Measurements from ENCODE around the gene ADAM11. TPM values are rescaled to one million over a fixed set of nuclear protein-coding genes. Genes with fewer than 3 reads are reported as not detected.

Gene ADAM11
- total RNA-seq, 1 experiment from 2014 or later = 0.46 TPM

GRCh38 chr17:44757918-44758413 is 822 bp upstream of the ADAM11 start:
- H2AFZ ChIP-seq = no peak overlapping the region
- H3K27ac ChIP-seq = no peak overlapping the region
- no peaks in the 10 kb centered on the region for H4K20me1 ChIP-seq (ENCODE audit: insufficient read depth)
- H3K4me2 ChIP-seq = no peak overlapping the region
- intact Hi-C loops (cut with micrococcal nuclease; ENCODE audit: unreplicated experiment) = no loop called here
- no peaks in the 10 kb centered on the region for H3K9me2 ChIP-seq (ENCODE audit: insufficient read depth)
- POLR2A ChIA-PET (ENCODE audit: unreplicated experiment) = no interaction called here
- H3K9me3 ChIP-seq (ENCODE audit: insufficient read depth, low read depth) = no peaks in the 10 kb centered on the region
- H3K79me2 ChIP-seq (ENCODE audit: low read depth) = no peaks in the 10 kb centered on the region
- CTCF ChIA-PET = no interaction called here
- BruUV-seq (replicated peaks) = no TSS peak
- TF ChIP-seq EZH2 (IDR thresholded peaks at IDR 0.05; ENCODE audit: low read depth) = no peak
- TF ChIP-seq CTCF (conservative IDR thresholded peaks at IDR 0.05) = no peak
- no peak overlapping the region for H3K4me3 ChIP-seq
- no peak for DNase-seq
- H3F3A ChIP-seq (ENCODE audit: insufficient read depth, low read depth) = peaks cover 3% of the 10 kb centered on the region; the same call in 1 of the 2 replicates
- H3K36me3 ChIP-seq (ENCODE audit: low read depth) = no peaks in the 10 kb centered on the region
- peaks cover 28% of the 10 kb centered on the region for H3K27me3 ChIP-seq (ENCODE audit: insufficient read depth, low read depth)
- H3K4me1 ChIP-seq (replicated peaks; ENCODE audit: insufficient read depth) = no peaks in the 10 kb centered on the region

- Histone ChIP-seq H3K9me2 (ENCODE audit: insufficient read depth) (no peaks in the 10 kb centered on the region), H4K20me1 (ENCODE audit: insufficient read depth) (no peaks in the 10 kb centered on the region), H3F3A (ENCODE audit: insufficient read depth, low read depth) (peaks cover 4% of the 10 kb centered on the region; the same call in 1 of the 2 replicates), H3K9me3 (ENCODE audit: insufficient read depth, low read depth) (no peaks in the 10 kb centered on the region), H3K79me2 (ENCODE audit: low read depth) (no peaks in the 10 kb centered on the region), H3K36me3 (ENCODE audit: low read depth) (no peaks in the 10 kb centered on the region), H3K4me3 (peak overlapping the region; percentile 46), H3K4me2 (peak overlapping the region; percentile 69), H2AFZ (no peak overlapping the region), H3K27ac (no peak overlapping the region), H3K27me3 (ENCODE audit: insufficient read depth, low read depth) (peaks cover 28% of the 10 kb centered on the region), H3K4me1 (replicated peaks; ENCODE audit: insufficient read depth) (no peaks in the 10 kb centered on the region)
- ChIA-PET POLR2A (ENCODE audit: unreplicated experiment) (interaction anchor here (0.7 kb wide), 1 partner anchor 288 kb away, joined by 3 read pairs; no protein-coding TSS in a partner anchor), CTCF (no interaction called here)
- intact Hi-C loops (cut with micrococcal nuclease; ENCODE audit: unreplicated experiment) = no loop called here
- no TSS peak for BruUV-seq (replicated peaks)
- DNase-seq = no peak
- TF ChIP-seq CTCF (conservative IDR thresholded peaks at IDR 0.05) (no peak), EZH2 (IDR thresholded peaks at IDR 0.05; ENCODE audit: low read depth) (0 out of 2 replicates have a peak, but pooled peaks have one; percentile 73)
Measured at GRCh38 chr17:44759086-44759915, 513 bp downstream of the ADAM11 start.

GRCh38 chr17:44759916-44760243 is 1.1 kb downstream of the ADAM11 start:
- POLR2A ChIA-PET (ENCODE audit: unreplicated experiment) = interaction anchor here (0.7 kb wide), 1 partner anchor 287 kb away, joined by 3 read pairs; no protein-coding TSS in a partner anchor
- Histone ChIP-seq H3F3A (ENCODE audit: insufficient read depth, low read depth) (peaks cover 4% of the 10 kb centered on the region; the same call in 1 of the 2 replicates), H3K4me1 (replicated peaks; ENCODE audit: insufficient read depth) (no peaks in the 10 kb centered on the region), H4K20me1 (ENCODE audit: insufficient read depth) (no peaks in the 10 kb centered on the region), H3K9me3 (ENCODE audit: insufficient read depth, low read depth) (no peaks in the 10 kb centered on the region), H2AFZ (no peak overlapping the region), H3K79me2 (ENCODE audit: low read depth) (no peaks in the 10 kb centered on the region), H3K4me2 (no peak overlapping the region), H3K4me3 (no peak overlapping the region), H3K36me3 (ENCODE audit: low read depth) (no peaks in the 10 kb centered on the region), H3K9me2 (ENCODE audit: insufficient read depth) (no peaks in the 10 kb centered on the region), H3K27me3 (ENCODE audit: insufficient read depth, low read depth) (peaks cover 28% of the 10 kb centered on the region), H3K27ac (no peak overlapping the region)
- CTCF ChIA-PET = no interaction called here
- no peak for DNase-seq
- intact Hi-C loops (cut with micrococcal nuclease; ENCODE audit: unreplicated experiment) = no loop called here
- no TSS peak for BruUV-seq (replicated peaks)
- TF ChIP-seq CTCF (conservative IDR thresholded peaks at IDR 0.05) = no peak
- TF ChIP-seq EZH2 (IDR thresholded peaks at IDR 0.05; ENCODE audit: low read depth) = no peak

All from PC-9 (cell line).